Liver (tissue), 9 donors: ENCODE measurements around the gene NACAD. TPM values are rescaled to one million over a fixed set of nuclear protein-coding genes. Genes with fewer than 3 reads are reported as not detected.

Experiments
- DNase-seq: peaks from one replicate; pipeline ENCODE4 v3.0.0-alpha.2; 2017; ENCODE audit warnings: low spot score
- H3K27ac ChIP-seq, 2 donors: one replicate each; pipeline ENCODE4 v1.7.0; 2013; ENCODE audit warnings: inconsistent platforms in 2 of 2, low read length in 2 of 2, control low read depth in 1 of 2, low read depth in 1 of 2, mild to moderate bottlenecking in 1 of 2
- H3K27me3 ChIP-seq, 4 donors: one replicate each; pipeline versions ENCODE4 v1.6.1 to v1.7.0; 2013; ENCODE audit warnings: low read length in 3 of 4, inconsistent platforms in 1 of 4, mild to moderate bottlenecking in 1 of 4, moderate library complexity in 1 of 4; ENCODE audit not compliant: control insufficient read depth in 4 of 4, insufficient read depth in 4 of 4
- H3K36me3 ChIP-seq, 4 donors: one replicate each; pipeline versions ENCODE4 v1.6.1 to v1.7.0; 2013; ENCODE audit warnings: low read length in 3 of 4, mild to moderate bottlenecking in 3 of 4, low read depth in 1 of 4, moderate library complexity in 1 of 4; ENCODE audit not compliant: control insufficient read depth in 4 of 4, insufficient read depth in 3 of 4
- H3K4me1 ChIP-seq, 4 donors: one replicate each; pipeline versions ENCODE4 v1.6.1 to v1.7.0; 2013; ENCODE audit warnings: low read length in 3 of 4, mild to moderate bottlenecking in 3 of 4, moderate library complexity in 1 of 4; ENCODE audit not compliant: control insufficient read depth in 4 of 4, insufficient read depth in 4 of 4
- H3K4me3 ChIP-seq, 3 donors: one replicate each; pipeline versions ENCODE4 v1.6.1 to v1.7.0; 2013; ENCODE audit warnings: low read length in 3 of 3, control low read depth in 1 of 3, low read depth in 1 of 3, mild to moderate bottlenecking in 1 of 3
- H3K9ac ChIP-seq, 2 donors: one replicate each; pipeline ENCODE4 v1.7.0; 2013; ENCODE audit warnings: low read length in 2 of 2, mild to moderate bottlenecking in 2 of 2, moderate library complexity in 2 of 2, control low read depth in 1 of 2, low read depth in 1 of 2
- H3K9me3 ChIP-seq, 4 donors: one replicate each; pipeline versions ENCODE4 v1.6.1 to v1.7.0; 2013; ENCODE audit warnings: low read length in 3 of 4; ENCODE audit not compliant: control insufficient read depth in 4 of 4
- EGR1 ChIP-seq, 2 donors: IDR thresholded peaks; 2 replicates each; pipeline ENCODE4 v1.6.1; 2016 to 2018; ENCODE audit warnings: antibody characterized with exemption in 2 of 2, low read depth in 2 of 2
- FOXA1 ChIP-seq: IDR thresholded peaks from 2 replicates; pipeline ENCODE4 v1.6.1; 2016; ENCODE audit warnings: antibody characterized with exemption
- FOXA2 ChIP-seq: IDR thresholded peaks from 2 replicates; pipeline ENCODE4 v1.6.1; 2016; ENCODE audit warnings: antibody characterized with exemption
- GABPA ChIP-seq, 2 donors: IDR thresholded peaks in 1 of 2; conservative IDR thresholded peaks in 1 of 2; 2 replicates each; pipeline ENCODE4 v1.6.1; 2016; ENCODE audit warnings: antibody characterized with exemption in 2 of 2, mild to moderate bottlenecking in 1 of 2, moderate library complexity in 1 of 2
- HNF4A ChIP-seq, 2 donors: conservative IDR thresholded peaks; 2 replicates each; pipeline ENCODE4 v1.6.1; 2016; ENCODE audit warnings: antibody characterized with exemption in 2 of 2, mild to moderate bottlenecking in 2 of 2
- HNF4G ChIP-seq: IDR thresholded peaks from 2 replicates; pipeline ENCODE4 v1.6.1; 2016; ENCODE audit warnings: antibody characterized with exemption
- JUND ChIP-seq, 2 donors: IDR thresholded peaks; 2 replicates each; pipeline ENCODE4 v1.6.1; 2016; ENCODE audit warnings: antibody characterized with exemption in 2 of 2
- MAX ChIP-seq: IDR thresholded peaks from 2 replicates; pipeline ENCODE4 v1.6.1; 2016; ENCODE audit warnings: antibody characterized with exemption
- NR2F2 ChIP-seq: IDR thresholded peaks from 2 replicates; pipeline ENCODE4 v1.6.1; 2016; ENCODE audit warnings: antibody characterized with exemption
- RAD21 ChIP-seq, 2 donors: IDR thresholded peaks; 2 replicates each; pipeline ENCODE4 v1.6.1; 2016; ENCODE audit warnings: antibody characterized with exemption in 2 of 2, mild to moderate bottlenecking in 2 of 2
- REST ChIP-seq: IDR thresholded peaks from 2 replicates; pipeline ENCODE4 v1.6.1; 2016; ENCODE audit warnings: antibody characterized with exemption, mild to moderate bottlenecking
- RXRA ChIP-seq, 2 donors: IDR thresholded peaks; 2 replicates each; pipeline ENCODE4 v1.6.1; 2017 to 2018; ENCODE audit warnings: antibody characterized with exemption in 2 of 2, mild to moderate bottlenecking in 1 of 2
- SP1 ChIP-seq: IDR thresholded peaks from 2 replicates; pipeline ENCODE4 v1.6.1; 2018; ENCODE audit warnings: antibody characterized with exemption, mild to moderate bottlenecking
- TAF1 ChIP-seq: conservative IDR thresholded peaks from 2 replicates; pipeline ENCODE4 v1.6.1; 2016; ENCODE audit warnings: antibody characterized with exemption, mild to moderate bottlenecking
- YY1 ChIP-seq: IDR thresholded peaks from 2 replicates; pipeline ENCODE4 v1.6.1; 2016; ENCODE audit warnings: antibody characterized with exemption, mild to moderate bottlenecking
- WGBS: extraction: QIAGEN DNeasy Blood & Tissue Kit; methylation state at CpG from one replicate; pipeline ENCODE4 v1.1.7; 2013; 5-methylcytosine and 5-hydroxymethylcytosine counted together
- polyA plus RNA-seq, 2 donors: library from polyadenylated mRNA; stranded (reverse) in 1 of 2; unstranded in 1 of 2; fragments of 200-250 nt in 1 of 2; fragments of >200 nt in 1 of 2; fragmentation: Nextera tagmentation in 1 of 2; extraction: Ambion mirVana in 1 of 2; gene quantifications; one replicate each; pipeline versions ENCODE4 v1.2.1 to v1.2.3, GENCODE V29; 2013 to 2015
- total RNA-seq, 2 donors: library from RNA; depleted of rRNA; stranded (reverse); fragments of >200 nt; gene quantifications; one replicate each; pipeline ENCODE4 v1.2.3, GENCODE V29; 2014
- TF ChIP-seq, protein P1 (sequence below): fragments of 150-350 bp; IDR thresholded peaks from 2 replicates; pipeline ENCODE4 v1.5.1; 2017; ENCODE audit warnings: improper control_type of control experiment, low read depth, low read length; ENCODE audit not compliant: missing input control
- TF ChIP-seq, protein P2 (sequence below): IDR thresholded peaks from 2 replicates; pipeline ENCODE4 v1.6.1; 2016; ENCODE audit warnings: antibody characterized with exemption
- TF ChIP-seq, protein P3 (sequence below): IDR thresholded peaks from 2 replicates; pipeline ENCODE4 v1.6.1; 2016; ENCODE audit warnings: antibody characterized with exemption
- donor health status: healthy.
- donor health status: healthy.
- donor health status: healthy.
- donor health status: healthy.
- donor health status: healthy.

Gene NACAD
- total and polyA plus RNA-seq, 4 donors: 0.03 to 0.14 (median 0.09) TPM

GRCh38 chr7:45053401-45053800 is 35.4 kb downstream of the NACAD start:
- no peak overlapping the region for H3K9ac ChIP-seq
- peaks cover 0 to 3% (median 0%) of the 10 kb centered on the region in 4 donors for H3K4me1 ChIP-seq
- TF ChIP-seq FOXA1 (no peak), TAF1 (no peak), GABPA (IDR thresholded peaks at IDR 0.05 in 1 of 2, conservative IDR thresholded peaks at IDR 0.05 in 1 of 2) (no peak), FOXA2 (no peak), REST (no peak), SP1 (no peak), HNF4A (conservative IDR thresholded peaks at IDR 0.05) (no peak), HNF4G (no peak), JUND (IDR thresholded peaks at IDR 0.05) (no peak), MAX (no peak), NR2F2 (no peak), EGR1 (IDR thresholded peaks at IDR 0.05; ENCODE audit: low read depth in 2 of 2) (no peak), RXRA (IDR thresholded peaks at IDR 0.05) (no peak), YY1 (no peak), RAD21 (IDR thresholded peaks at IDR 0.05) (no peak)
- TF ChIP-seq, protein P1, sequence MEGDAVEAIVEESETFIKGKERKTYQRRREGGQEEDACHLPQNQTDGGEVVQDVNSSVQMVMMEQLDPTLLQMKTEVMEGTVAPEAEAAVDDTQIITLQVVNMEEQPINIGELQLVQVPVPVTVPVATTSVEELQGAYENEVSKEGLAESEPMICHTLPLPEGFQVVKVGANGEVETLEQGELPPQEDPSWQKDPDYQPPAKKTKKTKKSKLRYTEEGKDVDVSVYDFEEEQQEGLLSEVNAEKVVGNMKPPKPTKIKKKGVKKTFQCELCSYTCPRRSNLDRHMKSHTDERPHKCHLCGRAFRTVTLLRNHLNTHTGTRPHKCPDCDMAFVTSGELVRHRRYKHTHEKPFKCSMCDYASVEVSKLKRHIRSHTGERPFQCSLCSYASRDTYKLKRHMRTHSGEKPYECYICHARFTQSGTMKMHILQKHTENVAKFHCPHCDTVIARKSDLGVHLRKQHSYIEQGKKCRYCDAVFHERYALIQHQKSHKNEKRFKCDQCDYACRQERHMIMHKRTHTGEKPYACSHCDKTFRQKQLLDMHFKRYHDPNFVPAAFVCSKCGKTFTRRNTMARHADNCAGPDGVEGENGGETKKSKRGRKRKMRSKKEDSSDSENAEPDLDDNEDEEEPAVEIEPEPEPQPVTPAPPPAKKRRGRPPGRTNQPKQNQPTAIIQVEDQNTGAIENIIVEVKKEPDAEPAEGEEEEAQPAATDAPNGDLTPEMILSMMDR: no peak
- TF ChIP-seq, protein P2, sequence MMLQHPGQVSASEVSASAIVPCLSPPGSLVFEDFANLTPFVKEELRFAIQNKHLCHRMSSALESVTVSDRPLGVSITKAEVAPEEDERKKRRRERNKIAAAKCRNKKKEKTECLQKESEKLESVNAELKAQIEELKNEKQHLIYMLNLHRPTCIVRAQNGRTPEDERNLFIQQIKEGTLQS: no peak
- TF ChIP-seq, protein P3, sequence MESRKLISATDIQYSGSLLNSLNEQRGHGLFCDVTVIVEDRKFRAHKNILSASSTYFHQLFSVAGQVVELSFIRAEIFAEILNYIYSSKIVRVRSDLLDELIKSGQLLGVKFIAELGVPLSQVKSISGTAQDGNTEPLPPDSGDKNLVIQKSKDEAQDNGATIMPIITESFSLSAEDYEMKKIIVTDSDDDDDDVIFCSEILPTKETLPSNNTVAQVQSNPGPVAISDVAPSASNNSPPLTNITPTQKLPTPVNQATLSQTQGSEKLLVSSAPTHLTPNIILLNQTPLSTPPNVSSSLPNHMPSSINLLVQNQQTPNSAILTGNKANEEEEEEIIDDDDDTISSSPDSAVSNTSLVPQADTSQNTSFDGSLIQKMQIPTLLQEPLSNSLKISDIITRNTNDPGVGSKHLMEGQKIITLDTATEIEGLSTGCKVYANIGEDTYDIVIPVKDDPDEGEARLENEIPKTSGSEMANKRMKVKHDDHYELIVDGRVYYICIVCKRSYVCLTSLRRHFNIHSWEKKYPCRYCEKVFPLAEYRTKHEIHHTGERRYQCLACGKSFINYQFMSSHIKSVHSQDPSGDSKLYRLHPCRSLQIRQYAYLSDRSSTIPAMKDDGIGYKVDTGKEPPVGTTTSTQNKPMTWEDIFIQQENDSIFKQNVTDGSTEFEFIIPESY: no peak
- H3K9me3 ChIP-seq: no peaks in the 10 kb centered on the region
- DNase-seq: no peak
- H3K4me3 ChIP-seq: no peak overlapping the region
- WGBS: 81% methylated on average over 6 of the region's 6 CpGs
- no peak overlapping the region for H3K27ac ChIP-seq
- H3K27me3 ChIP-seq: no peaks in the 10 kb centered on the region
- H3K36me3 ChIP-seq: peaks cover 0 to 9% (median 3%) of the 10 kb centered on the region in 4 donors
